Stimulated activated naive CD8-positive, alpha-beta T cell treated with anti-CD3 and anti-CD28 coated beads, Interleukin-15, Interleukin-2, amounts not matched to agents 100 U/mL and 50 U/mL, for 24 hours (primary cell): ENCODE measurements around the gene NPM3.

Source experiments
- ATAC-seq: fragments of 150-1000 bp; cut with Tn5 transposase; one replicate; pipeline ENCODE4 v1.10.0; 2021
- DNase-seq: peaks from one replicate; pipeline ENCODE4 v3.0.0; 2021

NPM3 gene

DNA sequence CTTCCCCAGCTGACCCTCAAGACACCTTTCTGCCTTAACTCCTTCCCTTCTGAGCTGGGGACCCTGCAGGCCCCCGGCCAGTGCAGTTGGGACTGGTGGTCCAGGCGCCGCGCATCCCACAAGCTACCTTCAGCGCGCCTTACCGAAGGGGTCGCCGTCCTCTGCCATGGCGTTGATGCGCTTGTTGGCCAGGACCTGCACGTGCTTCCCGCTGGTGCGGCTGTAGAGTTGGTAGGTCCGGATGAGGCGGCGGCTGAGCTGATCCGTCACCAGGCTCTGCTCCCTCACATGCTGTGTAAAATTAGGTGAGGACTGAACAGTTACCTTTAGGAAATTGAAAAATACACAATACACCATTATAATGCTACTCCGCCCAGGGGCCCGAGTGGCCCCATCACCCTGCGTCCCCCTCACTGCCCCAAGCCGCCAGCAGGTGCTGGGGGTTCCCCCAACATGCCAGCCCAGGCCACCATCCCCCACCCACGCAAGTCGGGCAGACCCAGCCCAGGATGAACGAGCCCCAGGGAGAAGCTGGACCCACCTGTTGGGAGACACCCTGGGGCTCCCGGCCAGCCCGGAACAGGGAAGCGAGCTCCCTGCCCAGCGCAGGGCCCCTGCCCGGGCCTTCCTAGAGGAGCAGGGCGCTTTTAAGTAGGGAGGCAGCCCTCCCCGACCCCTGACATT is 8.5 kb downstream of the NPM3 start:
- ATAC-seq (no peak), DNase-seq (peak; percentile 22)

DNA sequence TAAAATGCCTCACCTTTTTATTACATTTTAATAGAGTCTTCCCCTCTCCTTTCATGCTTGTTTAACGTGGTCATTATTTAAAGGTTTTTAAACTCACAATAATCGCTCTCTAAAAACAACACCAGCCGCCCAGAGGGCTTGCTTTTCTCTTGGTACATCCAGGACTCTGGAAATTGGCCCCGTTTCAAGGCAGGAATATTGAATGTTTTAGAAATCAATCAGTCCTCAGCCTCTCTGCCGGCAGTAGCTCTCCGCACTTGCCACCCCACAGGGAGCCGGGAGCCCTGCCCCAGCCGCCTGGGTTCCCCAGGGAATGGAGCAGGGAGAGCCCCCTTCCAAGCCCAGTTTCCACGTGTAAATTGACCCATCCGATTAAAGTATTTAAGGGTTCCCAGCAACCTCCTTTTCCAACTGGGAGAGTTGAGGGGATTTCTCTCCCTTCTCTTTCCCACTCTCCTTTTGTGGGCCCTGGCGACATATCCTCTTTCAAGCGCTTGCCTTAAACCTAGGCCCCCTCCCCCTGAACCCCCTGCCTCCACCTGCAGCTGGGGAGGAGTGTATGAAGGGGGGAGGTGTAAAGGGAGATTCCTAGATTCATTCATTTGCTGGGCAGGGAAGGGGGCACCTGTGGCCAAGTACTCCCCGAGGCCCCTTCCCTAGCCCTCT is 9.2 kb downstream of the NPM3 start:
- no peak for ATAC-seq
- DNase-seq = no peak

DNA sequence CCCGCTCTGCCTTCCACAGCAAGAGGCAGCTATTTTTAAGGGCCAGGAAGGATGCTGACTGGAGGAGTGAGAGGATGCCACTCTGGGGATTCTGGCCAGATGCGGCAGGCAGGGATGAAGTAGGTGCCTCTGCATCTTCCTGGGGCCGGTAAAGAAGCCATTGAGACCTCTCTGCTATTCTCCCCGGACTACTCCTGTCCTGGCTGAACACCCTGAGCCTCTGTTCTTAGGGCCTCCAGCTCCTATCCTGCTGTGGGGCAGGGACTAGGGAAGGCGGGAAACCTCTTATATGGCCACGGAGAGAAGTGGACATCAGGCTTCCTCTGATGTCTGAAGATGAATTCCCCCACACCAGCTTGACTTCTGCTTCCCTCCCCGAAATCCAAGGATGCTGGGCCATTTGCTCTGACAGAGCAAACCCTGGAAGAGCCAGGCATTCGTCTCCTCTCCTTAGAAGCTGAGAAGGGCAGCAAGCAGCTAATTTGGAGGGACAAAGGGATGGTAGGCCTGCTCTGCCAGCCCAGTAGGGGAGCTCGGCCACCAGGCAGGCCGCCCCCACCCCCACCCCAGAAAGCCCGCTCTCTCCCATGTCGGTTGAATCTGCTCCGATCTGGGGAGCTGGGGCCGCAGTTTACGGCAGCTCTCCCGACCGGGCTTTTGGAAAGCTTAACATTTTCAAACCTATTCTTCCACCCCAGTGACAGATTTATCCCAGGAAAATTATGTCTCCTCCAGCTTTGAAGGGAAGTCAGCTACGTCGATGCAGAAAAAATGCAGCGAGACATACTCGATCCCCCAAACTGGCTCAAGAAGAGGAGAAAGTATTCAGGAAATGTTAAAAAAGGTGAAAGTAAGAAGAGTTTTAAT is 10.1 kb downstream of the NPM3 start:
- DNase-seq = no peak
- no peak for ATAC-seq

DNA sequence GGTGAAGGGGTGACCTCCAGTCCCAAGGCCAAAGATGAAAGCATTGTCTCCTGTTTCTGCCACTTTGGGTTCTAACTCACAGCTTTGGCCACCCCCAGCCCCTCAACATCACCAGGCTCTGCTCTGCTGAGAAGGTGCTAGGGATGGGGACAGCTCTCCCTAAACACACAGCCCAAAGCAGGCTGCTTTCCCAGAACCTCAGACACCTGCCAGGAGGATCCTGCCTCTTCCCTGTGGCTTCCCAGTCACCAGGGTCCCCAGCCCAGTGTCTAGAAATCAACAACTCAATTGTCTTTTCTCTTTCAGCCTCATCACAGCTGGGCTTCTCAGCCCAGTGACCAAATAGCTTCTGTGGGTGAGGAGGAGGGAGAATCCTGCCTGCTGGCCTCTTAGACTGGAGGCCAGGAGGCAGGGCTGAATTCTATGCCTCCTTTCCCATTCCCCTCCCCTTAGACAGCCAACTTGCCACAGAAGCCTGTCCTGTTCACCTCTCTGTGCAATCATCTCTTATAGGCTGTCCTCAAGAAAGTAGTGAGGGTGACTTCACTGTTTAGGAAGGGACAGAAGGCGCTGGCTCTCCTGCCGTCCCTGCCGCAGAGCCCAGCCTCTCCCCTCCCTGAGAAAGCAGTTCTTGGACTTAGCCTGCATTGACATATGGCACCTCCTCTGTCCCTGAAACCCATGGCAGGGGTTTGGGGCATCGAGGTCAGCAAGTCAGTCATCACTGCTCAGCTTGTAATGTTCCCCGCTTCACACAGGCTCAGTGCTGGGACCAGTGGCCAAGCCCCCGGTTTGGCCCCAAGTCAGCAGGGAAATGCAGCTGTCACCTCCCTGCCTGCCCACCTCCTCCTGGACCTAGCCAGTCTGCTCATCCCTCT is 11.0 kb downstream of the NPM3 start:
- ATAC-seq (no peak), DNase-seq (no peak)

DNA sequence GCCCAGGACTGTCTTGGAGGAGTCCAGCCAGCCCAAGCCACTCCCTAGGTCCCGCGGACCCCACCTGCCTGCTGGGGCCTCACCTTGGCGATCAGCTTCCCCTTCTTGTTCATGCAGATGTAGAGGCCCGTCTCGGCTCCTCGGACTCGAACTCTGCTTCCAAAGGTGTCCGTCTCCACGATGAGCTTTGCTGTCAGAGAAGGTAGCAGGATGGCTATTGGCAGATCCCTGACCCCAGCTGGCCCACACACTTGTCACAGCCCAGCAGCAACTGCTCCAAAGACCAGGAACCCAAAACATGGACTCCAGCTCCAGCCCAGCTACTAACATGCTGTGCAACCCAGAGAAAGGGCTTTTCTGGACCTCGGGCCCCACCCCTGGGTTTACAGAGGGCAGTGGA is 11.9 kb downstream of the NPM3 start:
- no peak for DNase-seq
- no peak for ATAC-seq

DNA sequence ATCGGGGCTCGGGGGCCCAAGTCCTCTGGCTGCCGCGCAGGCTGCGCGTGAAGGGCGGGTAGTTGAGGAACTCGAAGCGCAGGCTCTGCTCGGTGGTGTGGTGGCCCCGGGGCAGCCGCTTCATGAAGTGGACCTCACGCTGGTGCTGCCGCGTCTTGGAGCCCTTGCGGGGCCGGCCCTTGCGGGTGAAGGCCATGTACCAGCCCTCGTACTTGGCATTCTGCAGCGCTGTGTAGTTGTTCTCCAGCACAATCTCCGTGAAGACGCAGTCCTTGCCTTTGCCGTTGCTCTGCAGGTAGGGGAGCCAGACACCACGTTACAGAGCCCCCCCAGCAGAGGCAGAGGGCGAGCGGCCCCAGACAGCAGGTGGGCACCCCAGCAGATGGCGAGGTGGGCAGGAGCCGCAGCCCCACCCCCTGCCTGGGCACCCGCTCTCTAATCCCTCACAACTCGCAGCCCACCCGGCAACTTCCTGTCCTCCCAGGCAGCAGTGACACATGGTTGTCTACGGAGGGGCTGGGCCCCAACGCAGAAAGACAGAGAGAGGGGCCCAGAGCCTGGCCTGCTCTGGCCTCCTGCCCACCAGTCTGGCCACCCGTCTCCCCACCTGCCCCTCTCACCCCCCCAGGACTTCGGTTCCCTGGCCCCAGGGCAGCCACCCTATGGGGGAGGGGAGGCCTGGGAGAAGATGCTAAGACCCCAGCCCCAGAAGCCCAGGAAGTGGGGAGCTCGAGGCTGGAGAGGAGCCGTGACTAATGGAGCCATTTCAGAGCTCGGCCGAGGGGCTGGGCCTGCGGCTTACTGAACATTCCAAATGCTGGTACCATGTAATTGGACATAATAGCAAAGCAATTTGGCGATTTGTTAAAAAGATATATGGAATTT is 12.7 kb downstream of the NPM3 start:
- DNase-seq = no peak
- ATAC-seq = no peak

DNA sequence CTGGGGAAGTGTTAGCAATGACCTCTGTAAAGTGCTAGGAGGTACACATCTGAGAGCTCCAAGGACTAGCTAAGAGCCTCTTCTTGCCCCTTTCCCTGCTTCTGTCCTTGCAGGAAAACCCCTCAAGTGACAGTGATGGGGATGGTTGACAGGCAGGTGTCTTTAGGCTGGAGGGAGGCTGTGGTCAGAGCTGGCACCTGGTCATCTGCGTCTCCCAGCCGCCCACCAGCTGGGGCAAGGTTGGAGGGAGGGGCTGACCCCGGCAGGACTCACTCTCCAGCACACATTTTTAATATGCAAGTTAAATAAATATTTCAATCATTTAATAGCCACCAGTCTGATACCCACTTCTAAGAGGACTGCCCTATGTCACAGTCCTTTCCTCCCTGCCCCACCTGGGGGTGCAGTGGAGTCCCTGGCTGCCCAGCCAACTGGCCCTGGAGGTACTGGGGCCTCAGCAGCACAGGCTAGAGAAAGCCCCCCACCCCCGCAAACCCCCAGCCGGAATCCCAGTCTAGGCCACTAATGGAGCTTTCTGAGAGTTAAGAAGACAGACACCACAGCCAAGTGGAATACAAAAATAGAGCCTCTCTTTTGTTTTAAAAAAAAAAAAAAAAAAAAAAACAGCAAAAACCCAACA is 13.6 kb downstream of the NPM3 start:
- ATAC-seq = no peak
- no peak for DNase-seq

DNA sequence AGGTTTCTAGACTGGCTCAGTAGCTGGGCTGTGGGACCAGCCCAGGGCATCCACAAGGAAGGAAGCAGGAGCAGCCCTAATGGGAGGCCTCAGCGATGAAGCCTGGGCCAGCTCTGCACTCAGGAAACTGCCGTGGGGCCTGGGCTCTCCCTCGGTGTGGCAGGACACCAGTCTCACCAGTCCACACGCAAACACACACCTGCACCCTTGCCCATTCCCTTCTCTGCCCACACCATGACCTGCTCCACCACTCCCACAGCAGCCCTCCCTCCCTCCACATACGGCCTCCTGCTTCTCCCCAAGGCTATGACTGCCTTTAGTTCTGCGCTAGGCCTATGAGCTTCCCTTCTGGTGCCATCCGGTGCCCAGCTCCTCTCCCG is 14.5 kb downstream of the NPM3 start:
- ATAC-seq (no peak), DNase-seq (no peak)

DNA sequence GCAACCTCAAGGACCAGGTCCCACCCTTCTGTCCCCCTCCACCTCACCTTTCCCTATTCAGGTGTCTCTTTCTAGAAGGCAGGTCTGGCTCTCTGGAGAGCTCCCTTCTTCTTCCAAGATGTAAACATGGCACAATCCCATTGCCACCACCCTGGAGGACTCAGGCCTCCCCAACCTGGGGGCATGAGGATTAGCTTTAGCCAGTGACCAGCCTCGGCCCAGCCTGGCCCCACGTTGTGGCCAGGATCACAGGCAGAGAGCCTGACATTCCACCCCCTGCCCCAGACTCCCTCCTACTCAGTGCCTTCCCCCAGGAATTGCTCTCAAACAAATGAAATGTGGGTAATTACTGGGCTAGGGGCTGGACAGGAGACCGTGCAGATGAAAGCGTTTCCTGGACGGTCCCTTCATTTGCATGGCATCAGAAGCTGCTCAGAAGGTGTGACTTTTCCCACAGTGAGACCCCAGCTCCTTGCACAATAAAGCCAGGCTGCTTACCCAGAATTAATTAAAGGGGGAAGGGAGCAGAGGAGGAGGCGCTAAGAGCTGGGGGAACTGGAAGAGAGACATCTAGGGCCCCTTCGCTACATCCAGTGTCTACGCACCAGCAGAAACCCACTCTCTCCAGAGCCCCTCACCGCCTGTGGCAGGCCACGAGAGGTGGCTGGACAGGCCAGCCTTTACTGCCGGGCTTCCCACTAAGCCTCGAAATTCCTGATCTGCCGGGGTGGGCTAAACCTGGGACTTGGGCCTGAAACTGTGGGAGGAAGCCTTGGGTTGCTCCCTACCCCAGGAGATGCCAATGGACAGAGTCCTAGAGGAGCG is 15.1 kb downstream of the NPM3 start:
- DNase-seq (no peak), ATAC-seq (no peak)

DNA sequence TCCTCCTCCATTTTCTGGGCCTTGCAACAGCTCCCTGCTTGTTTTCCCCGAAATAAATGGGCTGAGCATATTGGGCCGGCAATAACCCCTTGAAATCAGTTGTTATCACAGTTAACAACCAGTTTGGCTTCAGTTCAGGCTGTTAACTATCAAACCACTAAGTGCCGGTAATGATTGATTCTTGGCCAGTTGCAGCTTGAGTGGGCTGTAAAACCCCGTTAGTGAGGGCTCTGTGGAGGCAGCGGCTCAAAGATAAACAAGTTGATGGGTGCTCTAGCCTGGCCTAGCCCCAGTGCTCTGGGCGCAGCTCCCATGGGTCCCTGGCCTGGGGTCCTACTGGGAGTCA is 15.7 kb downstream of the NPM3 start:
- no peak for ATAC-seq

DNA sequence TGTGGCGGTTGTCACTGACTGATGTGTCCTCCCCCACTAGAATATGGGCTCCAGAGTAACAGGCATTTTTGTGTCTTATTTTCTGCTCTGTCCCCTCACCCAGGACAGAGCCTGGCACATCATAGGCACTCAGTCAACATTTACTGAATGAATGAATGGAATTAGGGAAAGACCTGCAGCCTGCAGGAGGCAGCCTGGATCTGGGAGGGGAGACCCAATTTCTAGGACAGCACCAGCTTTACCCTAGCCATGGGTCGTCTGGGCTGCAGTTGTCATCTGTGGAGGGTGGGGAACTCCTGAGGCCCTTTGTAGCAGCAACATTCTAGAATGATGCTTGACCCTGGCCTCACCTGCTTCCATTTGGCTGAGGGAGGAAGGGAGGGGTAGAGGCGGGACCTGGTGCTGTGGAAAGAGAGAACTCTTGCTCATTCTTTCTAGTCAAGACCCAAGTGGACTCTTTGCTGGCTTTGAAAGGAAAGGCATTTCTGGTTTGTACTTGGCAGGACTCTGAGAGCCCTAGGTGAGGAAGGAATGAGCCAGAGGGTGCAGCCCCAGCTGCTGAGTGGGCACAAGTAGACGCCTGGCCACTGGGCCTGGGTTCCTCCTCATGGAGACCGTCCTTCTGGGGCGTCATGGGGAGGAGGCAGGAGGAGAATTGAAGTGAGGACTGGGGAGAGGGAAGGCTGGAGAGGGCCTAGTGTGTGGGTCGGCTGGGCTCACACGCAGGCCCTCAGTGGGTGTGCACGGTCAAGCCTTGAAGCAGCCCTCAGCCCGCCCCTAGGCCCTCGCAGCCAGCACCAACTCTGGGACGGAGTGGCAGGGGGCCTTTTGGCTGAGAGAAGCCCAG is 16.3 kb downstream of the NPM3 start:
- ATAC-seq = no peak
- no peak for DNase-seq

More for the DNA sequence above, 15.7 kb downstream of the NPM3 start:
- no peak for DNase-seq

DNA sequence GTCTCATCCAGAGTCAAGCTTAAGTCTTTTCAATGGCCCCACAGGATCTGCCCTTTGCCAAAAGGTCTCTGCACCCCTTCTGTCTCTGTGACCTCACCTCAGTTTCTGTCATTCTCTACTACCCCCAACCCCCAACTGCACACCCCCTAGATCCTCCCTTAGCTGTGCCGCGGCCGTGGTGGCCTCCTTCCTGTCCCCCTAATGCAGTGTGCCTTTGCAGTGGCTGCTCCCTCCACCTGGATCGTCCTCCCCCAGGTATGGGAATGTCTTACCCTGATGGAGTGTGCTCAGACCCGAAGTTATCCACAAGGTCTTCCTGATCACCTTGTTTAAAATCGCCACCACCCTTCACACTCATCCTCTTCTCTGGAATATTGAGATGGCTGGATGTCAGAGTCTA is 16.9 kb downstream of the NPM3 start:
- no peak for DNase-seq
- ATAC-seq = no peak

DNA sequence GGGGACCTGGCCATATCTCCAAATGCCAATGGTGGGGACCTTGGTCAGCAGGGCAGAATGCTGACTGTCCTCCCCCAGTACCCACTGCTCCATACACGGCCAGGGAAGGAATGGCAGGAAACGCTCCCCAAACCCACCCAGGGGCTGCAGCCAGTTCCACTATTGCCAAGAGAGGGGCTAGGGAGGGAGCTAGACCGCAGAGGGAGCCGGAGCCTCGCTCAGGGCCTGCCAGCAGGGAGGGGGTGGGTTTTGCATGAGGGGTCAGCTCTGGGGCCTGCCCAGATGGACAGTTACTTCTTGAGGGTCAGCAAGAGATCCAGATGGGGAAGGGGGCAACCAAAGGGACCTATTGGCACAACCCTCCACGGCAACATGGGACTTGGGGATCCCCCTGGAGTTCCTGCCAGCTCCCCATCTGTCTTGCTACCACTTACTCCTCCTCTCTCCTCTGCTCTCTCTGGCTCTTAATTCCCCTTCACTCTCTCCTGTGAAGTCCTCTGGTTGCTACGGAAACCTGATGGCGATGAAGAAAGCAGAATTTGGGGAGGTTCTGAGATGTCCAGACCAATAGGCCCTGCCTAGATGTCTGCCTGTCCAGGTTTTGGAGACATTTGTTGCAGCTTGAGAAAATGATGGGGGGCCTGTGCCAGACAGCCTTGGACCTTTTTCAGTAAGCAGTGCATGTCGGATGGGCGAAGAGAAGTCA is 20.0 kb downstream of the NPM3 start:
- DNase-seq (no peak), ATAC-seq (no peak)

DNA sequence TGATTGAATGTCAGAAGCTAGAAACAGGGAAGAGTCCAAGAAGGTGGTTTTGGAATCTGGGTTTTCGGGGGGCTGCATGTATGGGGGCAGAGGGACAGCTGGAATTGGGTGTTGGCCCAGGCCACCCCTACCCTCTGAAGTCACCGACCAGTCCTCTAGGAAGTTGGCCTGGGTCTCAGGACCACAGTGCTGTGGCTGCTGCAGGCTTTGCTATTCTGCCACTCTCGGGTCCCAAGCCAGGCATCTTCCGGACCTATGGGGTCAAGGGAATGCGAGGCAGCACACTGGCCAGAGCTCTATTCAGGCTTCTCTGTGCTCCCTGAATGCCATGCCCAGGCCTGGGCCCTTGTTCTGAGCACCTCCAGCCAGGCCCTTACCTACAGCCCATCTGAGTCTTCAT is 20.5 kb downstream of the NPM3 start:
- no peak for ATAC-seq
- no peak for DNase-seq

DNA sequence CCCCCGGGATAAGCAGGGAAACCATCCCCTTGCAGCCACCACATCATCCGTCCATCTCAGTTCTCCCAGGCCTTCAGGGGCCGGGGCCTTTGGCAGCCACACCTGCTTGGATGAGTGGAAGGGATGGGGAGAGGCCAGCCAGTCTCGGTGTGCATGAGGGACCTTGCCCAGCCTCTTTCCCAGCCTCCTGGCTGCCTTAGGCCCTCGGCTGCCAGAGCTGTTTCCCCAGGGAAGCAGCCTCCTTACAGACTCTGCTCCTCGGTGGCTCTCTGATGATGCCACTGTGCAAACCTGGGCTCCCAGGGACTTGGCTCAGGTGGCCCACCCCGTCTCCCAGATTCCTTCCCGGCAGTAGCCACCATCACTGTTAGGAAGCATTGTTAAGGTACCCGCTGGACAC is 22.0 kb downstream of the NPM3 start:
- ATAC-seq (no peak), DNase-seq (no peak)

DNA sequence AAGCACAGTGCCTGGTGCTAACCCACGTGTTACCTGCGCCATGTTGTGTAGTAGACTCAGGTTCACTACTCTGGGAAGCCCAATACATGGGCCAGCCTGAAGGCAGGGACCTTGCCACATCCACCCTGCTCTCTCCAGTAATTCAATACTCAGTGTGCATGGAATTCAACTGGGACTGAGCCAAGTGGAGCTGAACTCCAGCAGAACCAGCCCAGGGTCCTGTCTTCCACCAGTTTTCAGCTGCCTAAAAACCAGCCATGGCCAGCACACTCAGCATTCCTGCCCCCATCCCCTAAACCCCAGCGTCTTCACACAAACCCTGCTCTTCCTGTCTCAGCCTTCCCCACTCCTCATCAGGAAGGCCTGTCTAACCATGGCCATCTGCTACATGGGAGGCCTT is 22.7 kb downstream of the NPM3 start:
- ATAC-seq (no peak), DNase-seq (no peak)

DNA sequence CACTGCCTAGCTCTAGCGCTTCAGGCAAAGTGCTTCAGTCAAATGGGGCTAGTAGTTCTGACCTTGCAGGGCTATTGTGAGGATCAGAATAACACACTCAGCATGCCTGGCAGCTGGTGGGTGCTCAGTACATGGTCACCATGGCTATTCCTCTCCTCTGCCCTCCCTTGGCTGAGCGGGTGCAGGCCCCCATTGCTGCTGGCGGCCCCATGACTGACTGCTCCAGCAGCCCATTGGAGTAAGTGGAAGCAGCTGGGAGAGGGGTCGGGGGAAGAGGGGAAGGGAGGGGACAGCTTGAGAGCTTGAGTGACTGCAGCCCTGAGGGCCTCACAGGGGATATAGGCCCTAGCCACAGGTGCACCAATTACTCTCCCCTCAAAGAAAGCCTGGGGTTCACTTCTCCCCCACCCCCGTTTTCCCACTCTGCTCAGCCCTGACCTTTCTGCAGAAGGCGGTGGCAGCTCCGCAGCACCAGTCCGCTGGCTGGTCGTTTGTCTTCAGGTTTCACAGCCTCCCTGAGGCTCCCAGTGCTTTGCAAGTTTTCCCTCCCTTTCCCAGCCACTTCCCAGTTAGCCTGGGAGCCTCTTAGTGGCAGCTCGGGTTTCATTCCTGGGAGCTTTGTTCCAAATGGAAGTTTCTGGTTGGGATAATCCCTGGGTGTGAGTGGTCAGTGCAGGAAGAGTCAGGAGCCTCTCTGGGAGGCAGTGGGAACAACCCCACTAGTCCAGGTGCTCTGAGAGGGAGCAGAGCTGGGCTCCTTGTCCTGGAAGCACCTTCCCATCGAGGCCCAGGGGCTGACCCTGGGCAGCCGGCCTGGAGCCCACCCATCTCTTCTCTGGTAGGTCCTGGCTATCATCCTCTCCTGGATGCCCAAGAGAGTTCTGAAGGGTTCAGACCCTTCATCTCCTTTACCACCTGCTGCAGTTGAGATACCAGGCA is 23.7 kb downstream of the NPM3 start:
- no peak for ATAC-seq

More for the DNA sequence above, 23.7 kb downstream of the NPM3 start:
- DNase-seq = no peak
